ENCODE results near the gene KANSL1L. TPM values are rescaled to one million over a fixed set of nuclear protein-coding genes. Genes with fewer than 3 reads are reported as not detected.

Gene KANSL1L
- total RNA-seq, 1 experiment from 2014 or later: 8.8 TPM

DNA sequence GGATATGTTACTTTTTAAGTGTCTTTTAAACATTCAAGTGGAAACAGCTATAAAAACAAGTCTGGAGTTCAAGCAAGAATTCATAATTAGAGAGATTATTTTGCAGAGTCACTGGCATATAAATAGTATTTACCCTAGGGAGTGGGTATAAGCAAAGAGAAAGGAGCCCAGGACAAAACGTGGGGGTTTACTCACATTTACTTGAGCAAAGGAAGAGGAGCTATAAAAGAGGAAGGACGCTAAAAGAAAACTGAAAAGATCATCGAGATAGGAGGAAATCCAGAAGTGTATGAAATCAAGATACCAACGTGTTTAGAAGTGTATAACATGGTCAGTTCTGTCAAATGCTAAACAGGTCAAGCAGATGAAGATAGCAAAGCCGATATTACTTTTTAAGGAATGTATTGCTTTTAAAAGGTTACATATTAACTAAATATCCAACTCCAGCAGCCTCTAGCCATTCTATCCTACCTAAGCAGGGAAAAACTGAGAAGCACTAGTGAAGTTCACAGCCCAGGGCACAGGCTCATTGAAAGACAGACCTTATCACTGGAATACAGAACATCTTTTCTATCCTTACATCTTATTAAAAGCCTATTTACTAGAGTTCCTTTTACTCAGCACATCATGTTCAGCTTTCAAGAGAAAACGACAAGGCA, 8.6 kb downstream of the KANSL1L start:
- DNase-seq: no peak
- no TSS peak for BruUV-seq (replicated peaks)
- H3K27ac ChIP-seq: no peak overlapping the region
- H2AFZ ChIP-seq: no peak overlapping the region
- intact Hi-C loops (cut with micrococcal nuclease; ENCODE audit: unreplicated experiment): no loop called here
- H3K4me1 ChIP-seq (replicated peaks; ENCODE audit: insufficient read depth): no peaks in the 10 kb centered on the region
- H3K4me2 ChIP-seq: no peak overlapping the region
- no peaks in the 10 kb centered on the region for H3K9me3 ChIP-seq (ENCODE audit: insufficient read depth, low read depth)
- POLR2A ChIA-PET (ENCODE audit: unreplicated experiment): no interaction called here
- no peaks in the 10 kb centered on the region for H3K27me3 ChIP-seq (ENCODE audit: insufficient read depth, low read depth)
- CTCF ChIA-PET: no interaction called here
- TF ChIP-seq EZH2 (IDR thresholded peaks at IDR 0.05; ENCODE audit: low read depth): no peak
- TF ChIP-seq, protein P1, sequence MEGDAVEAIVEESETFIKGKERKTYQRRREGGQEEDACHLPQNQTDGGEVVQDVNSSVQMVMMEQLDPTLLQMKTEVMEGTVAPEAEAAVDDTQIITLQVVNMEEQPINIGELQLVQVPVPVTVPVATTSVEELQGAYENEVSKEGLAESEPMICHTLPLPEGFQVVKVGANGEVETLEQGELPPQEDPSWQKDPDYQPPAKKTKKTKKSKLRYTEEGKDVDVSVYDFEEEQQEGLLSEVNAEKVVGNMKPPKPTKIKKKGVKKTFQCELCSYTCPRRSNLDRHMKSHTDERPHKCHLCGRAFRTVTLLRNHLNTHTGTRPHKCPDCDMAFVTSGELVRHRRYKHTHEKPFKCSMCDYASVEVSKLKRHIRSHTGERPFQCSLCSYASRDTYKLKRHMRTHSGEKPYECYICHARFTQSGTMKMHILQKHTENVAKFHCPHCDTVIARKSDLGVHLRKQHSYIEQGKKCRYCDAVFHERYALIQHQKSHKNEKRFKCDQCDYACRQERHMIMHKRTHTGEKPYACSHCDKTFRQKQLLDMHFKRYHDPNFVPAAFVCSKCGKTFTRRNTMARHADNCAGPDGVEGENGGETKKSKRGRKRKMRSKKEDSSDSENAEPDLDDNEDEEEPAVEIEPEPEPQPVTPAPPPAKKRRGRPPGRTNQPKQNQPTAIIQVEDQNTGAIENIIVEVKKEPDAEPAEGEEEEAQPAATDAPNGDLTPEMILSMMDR (conservative IDR thresholded peaks at IDR 0.05): no peak
- no peaks in the 10 kb centered on the region for H3K9me2 ChIP-seq (ENCODE audit: insufficient read depth)
- no peak overlapping the region for H3K4me3 ChIP-seq
- no peaks in the 10 kb centered on the region for H3K79me2 ChIP-seq (ENCODE audit: low read depth)
- no peaks in the 10 kb centered on the region; the same call in 1 of the 2 replicates for H3K36me3 ChIP-seq (ENCODE audit: low read depth)
- no peaks in the 10 kb centered on the region for H4K20me1 ChIP-seq (ENCODE audit: insufficient read depth)
- no peaks in the 10 kb centered on the region for H3F3A ChIP-seq (ENCODE audit: insufficient read depth, low read depth)

- no peaks in the 10 kb centered on the region for H3K79me2 ChIP-seq (ENCODE audit: low read depth)
- no peaks in the 10 kb centered on the region for H3K9me2 ChIP-seq (ENCODE audit: insufficient read depth)
- no peaks in the 10 kb centered on the region for H3K4me1 ChIP-seq (replicated peaks; ENCODE audit: insufficient read depth)
- H3K9me3 ChIP-seq (ENCODE audit: insufficient read depth, low read depth): no peaks in the 10 kb centered on the region
- H3F3A ChIP-seq (ENCODE audit: insufficient read depth, low read depth): no peaks in the 10 kb centered on the region
- BruUV-seq (replicated peaks): no TSS peak
- ChIA-PET CTCF (no interaction called here), POLR2A (ENCODE audit: unreplicated experiment) (no interaction called here)
- DNase-seq: no peak
- no peak overlapping the region for H3K4me3 ChIP-seq
- H4K20me1 ChIP-seq (ENCODE audit: insufficient read depth): no peaks in the 10 kb centered on the region
- no peaks in the 10 kb centered on the region for H3K27me3 ChIP-seq (ENCODE audit: insufficient read depth, low read depth)
- H3K27ac ChIP-seq: no peak overlapping the region
- no peaks in the 10 kb centered on the region for H3K36me3 ChIP-seq (ENCODE audit: low read depth)
- TF ChIP-seq, protein P1 (conservative IDR thresholded peaks at IDR 0.05): no peak
- TF ChIP-seq EZH2 (IDR thresholded peaks at IDR 0.05; ENCODE audit: low read depth): no peak
- intact Hi-C loops (cut with micrococcal nuclease; ENCODE audit: unreplicated experiment): no loop called here
- H2AFZ ChIP-seq: no peak overlapping the region
- no peak overlapping the region for H3K4me2 ChIP-seq
Observed at GRCh38 chr2:210159059-210159458, 12.2 kb downstream of the KANSL1L start.

GRCh38 chr2:210158236-210158635, 13.0 kb downstream of the KANSL1L start:
- Histone ChIP-seq H3K9me2 (ENCODE audit: insufficient read depth) (no peaks in the 10 kb centered on the region), H3K4me3 (no peak overlapping the region), H3F3A (ENCODE audit: insufficient read depth, low read depth) (no peaks in the 10 kb centered on the region), H3K27me3 (ENCODE audit: insufficient read depth, low read depth) (no peaks in the 10 kb centered on the region), H3K9me3 (ENCODE audit: insufficient read depth, low read depth) (no peaks in the 10 kb centered on the region), H4K20me1 (ENCODE audit: insufficient read depth) (no peaks in the 10 kb centered on the region), H3K4me1 (replicated peaks; ENCODE audit: insufficient read depth) (no peaks in the 10 kb centered on the region), H2AFZ (no peak overlapping the region), H3K79me2 (ENCODE audit: low read depth) (no peaks in the 10 kb centered on the region), H3K4me2 (no peak overlapping the region), H3K36me3 (ENCODE audit: low read depth) (no peaks in the 10 kb centered on the region), H3K27ac (no peak overlapping the region)
- ChIA-PET CTCF (no interaction called here), POLR2A (ENCODE audit: unreplicated experiment) (no interaction called here)
- TF ChIP-seq EZH2 (IDR thresholded peaks at IDR 0.05; ENCODE audit: low read depth): no peak
- TF ChIP-seq, protein P1 (conservative IDR thresholded peaks at IDR 0.05): no peak
- intact Hi-C loops (cut with micrococcal nuclease; ENCODE audit: unreplicated experiment): no loop called here
- no peak for DNase-seq
- BruUV-seq (replicated peaks): no TSS peak

All from PC-9 (cell line).